Astrocyte (in vitro differentiated cells and primary cell): ENCODE data around the gene OS9. TPM values are rescaled to one million over a fixed set of nuclear protein-coding genes. Genes with fewer than 3 reads are reported as not detected.

Source experiments
- DNase-seq: peaks from one replicate; pipeline ENCODE4 v3.0.0-alpha.2; 2010; ENCODE audit warnings: low read depth
- FAIRE-seq: peaks from 2 replicates; lab custom pipeline; 2011; peaks lifted over from hg19 to GRCh38; lab: Jason Lieb, UNC
- H2AFZ ChIP-seq: 2 replicates; pipeline ENCODE4 v1.6.0; 2012; ENCODE audit warnings: low read depth, low read length, inconsistent platforms
- H3K27ac ChIP-seq: 2 replicates; pipeline ENCODE4 v1.5.1; 2011; ENCODE audit warnings: low read depth, low read length, inconsistent platforms
- H3K27me3 ChIP-seq: 2 replicates; pipeline ENCODE4 v1.6.0; 2011; ENCODE audit warnings: low read length, inconsistent platforms; ENCODE audit not compliant: insufficient read depth
- H3K36me3 ChIP-seq: 2 replicates; pipeline ENCODE4 v1.5.1; 2011; ENCODE audit warnings: low read length, inconsistent platforms; ENCODE audit not compliant: insufficient read depth
- H3K4me1 ChIP-seq: 2 replicates; pipeline ENCODE4 v1.5.1; 2011; ENCODE audit warnings: low read length, inconsistent platforms; ENCODE audit not compliant: insufficient read depth
- H3K4me2 ChIP-seq: 2 replicates; pipeline ENCODE4 v1.6.0; 2012; ENCODE audit warnings: low read length, inconsistent platforms
- H3K4me3 ChIP-seq: 2 replicates; pipeline ENCODE4 v1.5.1; 2011; ENCODE audit warnings: low read depth, mild to moderate bottlenecking, low read length, inconsistent platforms; ENCODE audit not compliant: insufficient read depth
- H3K79me2 ChIP-seq: 2 replicates; pipeline ENCODE4 v1.6.0; 2012; ENCODE audit warnings: mild to moderate bottlenecking, low read length, inconsistent platforms; ENCODE audit not compliant: insufficient read depth
- H3K9ac ChIP-seq: 2 replicates; pipeline ENCODE4 v1.6.0; 2012; ENCODE audit warnings: mild to moderate bottlenecking, low read length, inconsistent platforms
- H3K9me3 ChIP-seq: 2 replicates; pipeline ENCODE4 v1.5.1; 2012; ENCODE audit warnings: low read depth, mild to moderate bottlenecking, low read length, inconsistent platforms; ENCODE audit not compliant: insufficient read depth
- H4K20me1 ChIP-seq: 2 replicates; pipeline ENCODE4 v1.6.0; 2012; ENCODE audit warnings: low read length, inconsistent platforms; ENCODE audit not compliant: insufficient read depth
- H3K27ac Mint-ChIP-seq: one replicate; pipeline ENCODE4 v1.8.0; 2021; ENCODE audit warnings: mild to moderate bottlenecking, mixed read lengths; ENCODE audit not compliant: unreplicated experiment
- H3K27me3 Mint-ChIP-seq: one replicate; pipeline ENCODE4 v1.8.0; 2021; ENCODE audit warnings: low read depth, mixed read lengths; ENCODE audit not compliant: unreplicated experiment
- H3K36me3 Mint-ChIP-seq: one replicate; pipeline ENCODE4 v1.8.0; 2021; ENCODE audit warnings: low read depth, mixed read lengths; ENCODE audit not compliant: unreplicated experiment
- H3K4me1 Mint-ChIP-seq: one replicate; pipeline ENCODE4 v1.8.0; 2021; ENCODE audit warnings: low read depth, mixed read lengths; ENCODE audit not compliant: unreplicated experiment
- H3K4me3 Mint-ChIP-seq: one replicate; pipeline ENCODE4 v1.8.0; 2021; ENCODE audit warnings: mild to moderate bottlenecking, moderate library complexity, mixed read lengths; ENCODE audit not compliant: unreplicated experiment
- H3K9me3 Mint-ChIP-seq: one replicate; pipeline ENCODE4 v1.8.0; 2021; ENCODE audit warnings: mild to moderate bottlenecking, mixed read lengths; ENCODE audit not compliant: unreplicated experiment
- CTCF ChIP-seq: IDR thresholded peaks from 2 replicates; pipeline ENCODE4 v1.5.1; 2011; ENCODE audit warnings: low read depth, mild to moderate bottlenecking, inconsistent platforms, low read length, moderate library complexity; ENCODE audit not compliant: insufficient read depth
- EZH2 ChIP-seq: IDR thresholded peaks from 2 replicates; pipeline ENCODE4 v1.6.1; 2012; ENCODE audit warnings: mild to moderate bottlenecking, low read length, inconsistent platforms; ENCODE audit not compliant: insufficient read depth
- total RNA-seq: library from RNA; stranded (reverse); gene quantifications from 2 replicates; pipeline ENCODE4 v1.2.1, GENCODE V29; 2021

OS9 gene
- total RNA-seq, 1 donor from 2014 or later: 194 TPM

- Mint-ChIP-seq H3K4me3 (no peak overlapping the region), H3K36me3 (peaks cover 25% of the 10 kb centered on the region), H3K27me3 (peaks cover 2% of the 10 kb centered on the region), H3K27ac (no peak overlapping the region), H3K9me3 (peaks cover 7% of the 10 kb centered on the region), H3K4me1 (no peaks in the 10 kb centered on the region)
- Histone ChIP-seq H3K27ac (no peak overlapping the region), H3K9ac (no peak overlapping the region), H2AFZ (no peak overlapping the region), H3K27me3 (no peaks in the 10 kb centered on the region), H3K9me3 (no peaks in the 10 kb centered on the region), H3K36me3 (peaks cover 11% of the 10 kb centered on the region), H3K79me2 (peaks cover 13% of the 10 kb centered on the region), H3K4me1 (peaks cover 7% of the 10 kb centered on the region), H4K20me1 (peaks cover 3% of the 10 kb centered on the region), H3K4me3 (no peak overlapping the region), H3K4me2 (no peak overlapping the region)
- DNase-seq: no peak
- FAIRE-seq: no peak
- TF ChIP-seq EZH2 (no peak), CTCF (no peak)
These were observed 2.0 kb downstream of the OS9 start for GRCh38 chr12:57695770-57696432.

GRCh38 chr12:57697076-57697475 is 3.1 kb downstream of the OS9 start:
- DNase-seq: no peak
- no peak overlapping the region for H3K27ac Mint-ChIP-seq
- H2AFZ ChIP-seq: no peak overlapping the region
- no peak overlapping the region for H3K9ac ChIP-seq
- FAIRE-seq: no peak
- H3K4me1 Mint-ChIP-seq: no peaks in the 10 kb centered on the region
- H3K9me3 Mint-ChIP-seq: peaks cover 3% of the 10 kb centered on the region
- H3K36me3 ChIP-seq: peaks cover 11% of the 10 kb centered on the region
- no peaks in the 10 kb centered on the region for H3K9me3 ChIP-seq
- H3K27me3 Mint-ChIP-seq: no peaks in the 10 kb centered on the region
- no peak for TF ChIP-seq CTCF
- TF ChIP-seq EZH2: no peak
- no peak overlapping the region for H3K4me2 ChIP-seq
- H4K20me1 ChIP-seq: peaks cover 3% of the 10 kb centered on the region
- no peak overlapping the region for H3K4me3 Mint-ChIP-seq
- H3K4me1 ChIP-seq: peaks cover 7% of the 10 kb centered on the region
- H3K79me2 ChIP-seq: peaks cover 13% of the 10 kb centered on the region
- peaks cover 26% of the 10 kb centered on the region for H3K36me3 Mint-ChIP-seq
- no peak overlapping the region for H3K27ac ChIP-seq
- H3K4me3 ChIP-seq: no peak overlapping the region
- H3K27me3 ChIP-seq: no peaks in the 10 kb centered on the region

GRCh38 chr12:57698414-57698813 is 4.5 kb downstream of the OS9 start:
- Histone ChIP-seq H3K79me2 (peaks cover 13% of the 10 kb centered on the region), H3K9ac (no peak overlapping the region), H2AFZ (no peak overlapping the region), H3K9me3 (no peaks in the 10 kb centered on the region), H3K4me3 (no peak overlapping the region), H3K27me3 (no peaks in the 10 kb centered on the region), H3K27ac (no peak overlapping the region), H3K4me1 (peaks cover 7% of the 10 kb centered on the region), H3K36me3 (peaks cover 11% of the 10 kb centered on the region), H3K4me2 (no peak overlapping the region), H4K20me1 (peaks cover 3% of the 10 kb centered on the region)
- FAIRE-seq (no peak), DNase-seq (no peak)
- Mint-ChIP-seq H3K27me3 (no peaks in the 10 kb centered on the region), H3K4me3 (no peak overlapping the region), H3K9me3 (peaks cover 3% of the 10 kb centered on the region), H3K36me3 (peaks cover 39% of the 10 kb centered on the region), H3K27ac (no peak overlapping the region), H3K4me1 (no peaks in the 10 kb centered on the region)
- TF ChIP-seq EZH2 (no peak), CTCF (no peak)
